PC-3 (cell line): ENCODE measurements around the gene OXSR1.

Experiments
- EZH2 ChIP-seq: fragments of 300-600 bp; sonication (generic); IDR thresholded peaks from one replicate; pipeline ENCODE4 v1.6.1; 2017; ENCODE audit warnings: antibody characterized with exemption, mild to moderate bottlenecking, low read length; ENCODE audit not compliant: unreplicated experiment
- EZH2phosphoT487 ChIP-seq: fragments of 300-600 bp; sonication (generic); IDR thresholded peaks from 2 replicates; pipeline ENCODE4 v1.6.1; 2018; ENCODE audit warnings: mild to moderate bottlenecking, antibody characterized with exemption, low read length, borderline replicate concordance
- TF ChIP-seq, protein P1 (sequence below): fragments of 300-600 bp; sonication (generic); conservative IDR thresholded peaks from 2 replicates; pipeline ENCODE4 v1.5.1; 2017; ENCODE audit warnings: antibody characterized with exemption, low read depth, mild to moderate bottlenecking, low read length

DNA sequence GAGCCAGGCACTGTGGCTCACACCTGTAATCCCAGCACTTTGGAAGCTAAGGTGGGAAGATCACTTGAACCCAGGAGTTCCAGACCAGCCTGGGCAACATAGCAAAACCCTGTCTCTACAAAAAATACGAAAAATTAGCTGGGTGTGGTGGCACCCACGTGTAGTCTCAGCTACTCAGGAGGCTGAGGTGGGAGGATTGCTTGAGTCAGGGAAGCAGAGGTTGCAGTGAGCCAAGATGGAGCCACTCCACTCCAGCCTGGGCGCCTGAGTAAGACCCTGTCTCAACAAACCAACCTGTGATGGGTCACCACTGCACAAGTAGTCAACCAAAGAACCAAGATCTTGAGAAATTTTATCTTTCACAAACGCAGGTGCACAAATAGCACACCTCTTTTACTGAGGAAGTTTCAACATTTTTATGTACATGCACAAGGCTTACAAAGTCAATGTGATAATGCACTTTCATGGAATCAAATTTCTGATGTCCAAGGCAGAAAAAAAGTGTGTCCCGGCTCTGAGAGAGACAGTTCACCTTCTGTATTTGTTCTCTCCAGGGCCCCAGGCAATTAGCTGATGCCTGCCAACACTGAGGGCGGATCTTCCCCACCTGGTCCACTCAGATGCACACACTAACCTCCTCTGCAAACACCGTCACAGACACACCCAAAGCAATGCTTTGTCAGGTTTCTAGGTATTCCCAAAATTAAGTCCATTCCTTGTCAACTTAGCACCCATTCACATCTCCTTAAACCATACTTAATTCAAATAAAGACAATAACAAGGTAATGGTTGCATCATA lies 40.8 kb upstream of the OXSR1 start:
- TF ChIP-seq, protein P1, sequence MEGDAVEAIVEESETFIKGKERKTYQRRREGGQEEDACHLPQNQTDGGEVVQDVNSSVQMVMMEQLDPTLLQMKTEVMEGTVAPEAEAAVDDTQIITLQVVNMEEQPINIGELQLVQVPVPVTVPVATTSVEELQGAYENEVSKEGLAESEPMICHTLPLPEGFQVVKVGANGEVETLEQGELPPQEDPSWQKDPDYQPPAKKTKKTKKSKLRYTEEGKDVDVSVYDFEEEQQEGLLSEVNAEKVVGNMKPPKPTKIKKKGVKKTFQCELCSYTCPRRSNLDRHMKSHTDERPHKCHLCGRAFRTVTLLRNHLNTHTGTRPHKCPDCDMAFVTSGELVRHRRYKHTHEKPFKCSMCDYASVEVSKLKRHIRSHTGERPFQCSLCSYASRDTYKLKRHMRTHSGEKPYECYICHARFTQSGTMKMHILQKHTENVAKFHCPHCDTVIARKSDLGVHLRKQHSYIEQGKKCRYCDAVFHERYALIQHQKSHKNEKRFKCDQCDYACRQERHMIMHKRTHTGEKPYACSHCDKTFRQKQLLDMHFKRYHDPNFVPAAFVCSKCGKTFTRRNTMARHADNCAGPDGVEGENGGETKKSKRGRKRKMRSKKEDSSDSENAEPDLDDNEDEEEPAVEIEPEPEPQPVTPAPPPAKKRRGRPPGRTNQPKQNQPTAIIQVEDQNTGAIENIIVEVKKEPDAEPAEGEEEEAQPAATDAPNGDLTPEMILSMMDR: no peak
- TF ChIP-seq EZH2 (no peak), EZH2phosphoT487 (no peak)
